HG03280 (cell line): ENCODE data around the gene VPS41.

ENCODE experiments used
- ATAC-seq: cut with Tn5 transposase; IDR thresholded peaks from one replicate; pipeline ENCODE4 v1.9.1; 2021; ENCODE audit warnings: mild to moderate bottlenecking, moderate library complexity; ENCODE audit not compliant: unreplicated experiment

The VPS41 gene

GRCh38 chr7:38907066-38907465 is 1.9 kb downstream of the VPS41 start:
- ATAC-seq = no peak

- ATAC-seq = peak; percentile 36
Observed at GRCh38 chr7:38905056-38905759, 3.8 kb downstream of the VPS41 start.

GRCh38 chr7:38903057-38903456 is 5.9 kb downstream of the VPS41 start:
- no peak for ATAC-seq

- ATAC-seq = no peak
Observed at GRCh38 chr7:38902449-38902848, 6.5 kb downstream of the VPS41 start.

- no peak for ATAC-seq
Observed at GRCh38 chr7:38893061-38893460, 15.9 kb downstream of the VPS41 start.

GRCh38 chr7:38890597-38890996 is 18.4 kb downstream of the VPS41 start:
- ATAC-seq = no peak

GRCh38 chr7:38889872-38890432 is 19.0 kb downstream of the VPS41 start:
- no peak for ATAC-seq

GRCh38 chr7:38889079-38889478 is 19.9 kb downstream of the VPS41 start:
- ATAC-seq = no peak

GRCh38 chr7:38886265-38886664 is 22.7 kb downstream of the VPS41 start:
- no peak for ATAC-seq

- no peak for ATAC-seq
Observed at GRCh38 chr7:38883706-38884105, 25.3 kb downstream of the VPS41 start.

- no peak for ATAC-seq
Observed at GRCh38 chr7:38881947-38882684, 26.9 kb downstream of the VPS41 start.

- ATAC-seq = no peak
Observed at GRCh38 chr7:38881015-38881414, 28.0 kb downstream of the VPS41 start.

- no peak for ATAC-seq
Observed at GRCh38 chr7:38880454-38880853, 28.5 kb downstream of the VPS41 start.

GRCh38 chr7:38880035-38880434 is 29.0 kb downstream of the VPS41 start:
- ATAC-seq = no peak

GRCh38 chr7:38878694-38879457 is 30.1 kb downstream of the VPS41 start:
- no peak for ATAC-seq

GRCh38 chr7:38873433-38873832 is 35.6 kb downstream of the VPS41 start:
- ATAC-seq = no peak

GRCh38 chr7:38872202-38872601 is 36.8 kb downstream of the VPS41 start:
- ATAC-seq = no peak

GRCh38 chr7:38870147-38870546 is 38.8 kb downstream of the VPS41 start:
- no peak for ATAC-seq

GRCh38 chr7:38863601-38864291 is 45.2 kb downstream of the VPS41 start:
- ATAC-seq = no peak

- ATAC-seq = no peak
Observed at GRCh38 chr7:38862666-38863065, 46.3 kb downstream of the VPS41 start.
